OCI-LY1 (cell line): ENCODE results near the gene TMEM158.

Experiments used
- EZH2 ChIP-seq: fragments of 200-600 bp; sonication (generic), shearing (Covaris generic); IDR thresholded peaks from 2 replicates; pipeline ENCODE4 v1.8.0; 2017; ENCODE audit warnings: borderline replicate concordance, mixed run types, mild to moderate bottlenecking, antibody characterized with exemption, low read length, moderate library complexity, mixed read lengths
- TF ChIP-seq, protein P1 (sequence below): fragments of 200-600 bp; sonication (generic), shearing (Covaris generic); IDR thresholded peaks from 2 replicates; pipeline ENCODE4 v1.5.1; 2017; ENCODE audit warnings: mild to moderate bottlenecking, antibody characterized with exemption, low read length, moderate library complexity, mixed read lengths

DNA sequence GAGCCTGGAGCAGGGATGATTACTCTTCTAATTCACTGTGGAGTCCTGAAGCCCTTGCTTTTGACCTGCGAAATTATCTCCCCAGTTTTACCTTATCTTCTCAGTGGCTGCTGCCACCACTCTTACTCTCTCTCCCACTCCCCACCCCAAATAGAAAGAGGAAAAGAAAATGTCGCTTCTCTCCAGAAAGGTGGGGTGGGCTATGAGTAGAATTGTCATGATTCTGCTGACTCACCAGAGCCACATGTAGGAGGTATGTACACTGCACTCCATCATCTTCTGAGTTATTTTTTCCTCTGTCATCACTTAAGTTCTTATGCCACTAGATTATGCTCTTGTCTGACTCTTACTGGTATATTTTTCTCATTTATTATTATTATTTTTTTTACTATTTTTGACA is 43.9 kb upstream of the TMEM158 start:
- TF ChIP-seq, protein P1, sequence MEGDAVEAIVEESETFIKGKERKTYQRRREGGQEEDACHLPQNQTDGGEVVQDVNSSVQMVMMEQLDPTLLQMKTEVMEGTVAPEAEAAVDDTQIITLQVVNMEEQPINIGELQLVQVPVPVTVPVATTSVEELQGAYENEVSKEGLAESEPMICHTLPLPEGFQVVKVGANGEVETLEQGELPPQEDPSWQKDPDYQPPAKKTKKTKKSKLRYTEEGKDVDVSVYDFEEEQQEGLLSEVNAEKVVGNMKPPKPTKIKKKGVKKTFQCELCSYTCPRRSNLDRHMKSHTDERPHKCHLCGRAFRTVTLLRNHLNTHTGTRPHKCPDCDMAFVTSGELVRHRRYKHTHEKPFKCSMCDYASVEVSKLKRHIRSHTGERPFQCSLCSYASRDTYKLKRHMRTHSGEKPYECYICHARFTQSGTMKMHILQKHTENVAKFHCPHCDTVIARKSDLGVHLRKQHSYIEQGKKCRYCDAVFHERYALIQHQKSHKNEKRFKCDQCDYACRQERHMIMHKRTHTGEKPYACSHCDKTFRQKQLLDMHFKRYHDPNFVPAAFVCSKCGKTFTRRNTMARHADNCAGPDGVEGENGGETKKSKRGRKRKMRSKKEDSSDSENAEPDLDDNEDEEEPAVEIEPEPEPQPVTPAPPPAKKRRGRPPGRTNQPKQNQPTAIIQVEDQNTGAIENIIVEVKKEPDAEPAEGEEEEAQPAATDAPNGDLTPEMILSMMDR: no peak
- TF ChIP-seq EZH2: no peak
